Heart left ventricle (tissue), 16 donors: ENCODE measurements around the gene CALB2. TPM values are rescaled to one million over a fixed set of nuclear protein-coding genes. Genes with fewer than 3 reads are reported as not detected.

Source experiments
- ATAC-seq, 4 donors: fragments of 200-7000 bp; cut with Tn5 transposase; one replicate each; pipeline ENCODE4 v1.9.1; 2020 to 2022; ENCODE audit warnings: moderate library complexity in 4 of 4, mild to moderate bottlenecking in 3 of 4, moderate number of reproducible peaks in 1 of 4
- DNase-seq, 5 donors: peaks; one replicate each; pipeline ENCODE4 v3.0.0-alpha.2; 2020
- H3K27ac ChIP-seq, 12 donors: fragments of 200-600 bp; sonication (generic) in 4 of 12; one replicate each; pipeline versions ENCODE4 v1.5.0 to v1.8.0; 2016 to 2022; ENCODE audit warnings: mild to moderate bottlenecking in 2 of 12
- H3K27me3 ChIP-seq, 9 donors: fragments of 200-600 bp; sonication (generic) in 2 of 9; one replicate each; pipeline versions ENCODE4 v1.5.1 to v1.8.0; 2016 to 2022; ENCODE audit warnings: mild to moderate bottlenecking in 3 of 9
- H3K36me3 ChIP-seq, 9 donors: fragments of 200-600 bp; sonication (generic) in 2 of 9; one replicate each; pipeline versions ENCODE4 v1.5.0 to v1.8.0; 2018 to 2022; ENCODE audit warnings: mild to moderate bottlenecking in 2 of 9
- H3K4me1 ChIP-seq, 12 donors: fragments of 200-600 bp; sonication (generic) in 4 of 12; one replicate each; pipeline versions ENCODE4 v1.5.0 to v1.8.0; 2016 to 2022; ENCODE audit warnings: mild to moderate bottlenecking in 3 of 12
- H3K4me3 ChIP-seq, 12 donors: fragments of 200-600 bp; sonication (generic) in 4 of 12; one replicate each; pipeline versions ENCODE4 v1.5.0 to v1.8.0; 2017 to 2022; ENCODE audit warnings: mild to moderate bottlenecking in 9 of 12, moderate library complexity in 4 of 12
- H3K9me3 ChIP-seq, 12 donors: fragments of 200-600 bp; sonication (generic) in 4 of 12; one replicate each; pipeline versions ENCODE4 v1.5.0 to v1.8.0; 2016 to 2022; ENCODE audit warnings: mild to moderate bottlenecking in 1 of 12
- POLR2A ChIP-seq, 2 donors: fragments of 450-650 bp; IDR thresholded peaks; one replicate each; pipeline ENCODE4 v1.6.1; 2017; ENCODE audit warnings: antibody characterized with exemption in 2 of 2, mild to moderate bottlenecking in 2 of 2, moderate library complexity in 2 of 2
- WGBS, 4 donors: extraction: QIAGEN DNeasy Blood & Tissue Kit in 2 of 4; methylation state at CpG; one replicate each; pipeline versions ENCODE4 v1.1.5 to v1.1.7; 2013 to 2018; 5-methylcytosine and 5-hydroxymethylcytosine counted together
- intact Hi-C, 10 donors: fragments of 100-400 bp; cut with DNase I; formaldehyde crosslinking; loops; one replicate each; pipeline versions ENCODE4 v1.11.1 to v1.14.2; 2022
- polyA plus RNA-seq, 2 donors: library from polyadenylated mRNA; stranded (reverse); fragments of 200-250 nt; gene quantifications; one replicate each; pipeline ENCODE4 v1.2.3, GENCODE V29; 2013
- total RNA-seq, 9 donors: library from RNA; depleted of rRNA in 2 of 9; stranded (reverse); fragments of >200 nt in 2 of 9; fragmentation: NEBNext Ultra II Directional in 3 of 9; extraction: Animal tissue kit (Norgen Biotek cat#: 25700) in 3 of 9; gene quantifications; one replicate each; pipeline versions ENCODE4 v1.1.0 to v1.2.4, GENCODE V29; 2016 to 2023
- TF ChIP-seq, protein P1 (sequence below), 12 donors: fragments of 200-600 bp; sonication (generic) in 4 of 12; IDR thresholded peaks; one replicate each; pipeline versions ENCODE4 v1.5.0 to v1.8.0; 2018 to 2022; ENCODE audit warnings: antibody characterized with exemption in 12 of 12, mild to moderate bottlenecking in 5 of 12
- donor health status: ischemic (EF 13 %, LVEDD 7.1; RV severe dilation, severe dysfunction).
- donor health status: healthy with polysubstance abuse.
- donor health status: DM: no; HTN: yes; CAD: no.
- donor health status: DM: no; HTN: no; CAD: no.
- donor health status: ischemic (EF 25% LVEDD 6.9; RV normal size, moderate dysfunction).
- donor health status: ischemic (EF 25% LVEDD 5.7; RV mildly dilated, moderate dysfunction).
- donor health status: healthy.
- donor health status: DM: yes; HTN: yes; CAD: no.
- donor health status: ischemic (EF 35%, LVEDD 5.7; RV mildly dilated, moderate dysfunction).
- donor health status: nonischemic (EF 11% LVEDD 7.7; RV severe dilation, severe dysfunction).
- donor health status: DM: yes; HTN: yes; CAD: no.
- donor health status: PGD.
- donor health status: ischemic (EF 29% LVEDD 5.4; RV normal size, mild dysfunction).
- donor health status: nonischemic (EF 23%, LVEDD 6.1; RV moderate dilation, normal function).

CALB2 gene
- total and polyA plus RNA-seq, 11 donors, result 0.35 to 76.2 (median 0.86) TPM; not detected in 2

GRCh38 chr16:71376465-71377157 lies 18.1 kb downstream of the CALB2 start:
- H3K36me3 ChIP-seq, result no peaks in the 10 kb centered on the region

DNA sequence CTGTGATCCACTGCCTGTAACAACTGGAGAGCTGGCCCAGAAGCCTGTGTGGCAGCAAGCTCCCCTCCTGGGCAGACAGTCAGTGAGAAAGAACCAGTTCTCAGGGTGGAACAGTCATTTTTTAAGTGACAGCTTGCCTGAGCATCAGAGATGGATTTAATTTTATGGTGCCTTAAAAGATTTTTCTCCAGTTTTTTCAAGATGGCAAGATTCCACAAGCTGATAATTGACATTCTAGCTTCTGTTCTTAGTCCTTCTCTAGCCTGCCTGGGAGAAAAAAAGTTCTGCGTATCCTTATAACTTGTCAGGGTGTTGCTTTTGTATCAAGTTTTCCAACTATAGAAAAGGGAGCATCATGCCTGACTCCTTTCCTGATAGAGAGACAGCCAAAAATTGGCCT lies 21.2 kb downstream of the CALB2 start:
- Histone ChIP-seq H3K4me1 (no peaks in the 10 kb centered on the region), H3K36me3 (no peaks in the 10 kb centered on the region), H3K27ac (no peak overlapping the region), H3K4me3 (no peak overlapping the region), H3K27me3 (peaks cover 0 to 19% (median 2%) of the 10 kb centered on the region in 9 donors), H3K9me3 (no peaks in the 10 kb centered on the region)
- ATAC-seq, result no peak
- 86 to 100% (median 89%) methylated on average over 1 of the region's 1 CpG for WGBS, 4 donors
- intact Hi-C loops, result no loop called here
- DNase-seq, result no peak
- TF ChIP-seq POLR2A (IDR thresholded peaks at IDR 0.05), result no peak
- TF ChIP-seq, protein P1, sequence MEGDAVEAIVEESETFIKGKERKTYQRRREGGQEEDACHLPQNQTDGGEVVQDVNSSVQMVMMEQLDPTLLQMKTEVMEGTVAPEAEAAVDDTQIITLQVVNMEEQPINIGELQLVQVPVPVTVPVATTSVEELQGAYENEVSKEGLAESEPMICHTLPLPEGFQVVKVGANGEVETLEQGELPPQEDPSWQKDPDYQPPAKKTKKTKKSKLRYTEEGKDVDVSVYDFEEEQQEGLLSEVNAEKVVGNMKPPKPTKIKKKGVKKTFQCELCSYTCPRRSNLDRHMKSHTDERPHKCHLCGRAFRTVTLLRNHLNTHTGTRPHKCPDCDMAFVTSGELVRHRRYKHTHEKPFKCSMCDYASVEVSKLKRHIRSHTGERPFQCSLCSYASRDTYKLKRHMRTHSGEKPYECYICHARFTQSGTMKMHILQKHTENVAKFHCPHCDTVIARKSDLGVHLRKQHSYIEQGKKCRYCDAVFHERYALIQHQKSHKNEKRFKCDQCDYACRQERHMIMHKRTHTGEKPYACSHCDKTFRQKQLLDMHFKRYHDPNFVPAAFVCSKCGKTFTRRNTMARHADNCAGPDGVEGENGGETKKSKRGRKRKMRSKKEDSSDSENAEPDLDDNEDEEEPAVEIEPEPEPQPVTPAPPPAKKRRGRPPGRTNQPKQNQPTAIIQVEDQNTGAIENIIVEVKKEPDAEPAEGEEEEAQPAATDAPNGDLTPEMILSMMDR (IDR thresholded peaks at IDR 0.05), result no peak

More at GRCh38 chr16:71376465-71377157, 18.1 kb downstream of the CALB2 start:
- TF ChIP-seq, protein P1 (IDR thresholded peaks at IDR 0.05), result no peak
- no peak for TF ChIP-seq POLR2A (IDR thresholded peaks at IDR 0.05)
- Histone ChIP-seq H3K9me3 (no peaks in the 10 kb centered on the region), H3K27me3 (peaks cover 0 to 39% (median 0%) of the 10 kb centered on the region in 9 donors), H3K27ac (no peak overlapping the region), H3K4me1 (no peaks in the 10 kb centered on the region), H3K4me3 (no peak overlapping the region)
- DNase-seq (no peak), ATAC-seq (no peak)
- intact Hi-C loops, result no loop called here
- 76 to 82% (median 80%) methylated on average over 5 of the region's 5 CpGs for WGBS, 4 donors

- TF ChIP-seq, protein P1 (IDR thresholded peaks at IDR 0.05), result no peak
- no peak for TF ChIP-seq POLR2A (IDR thresholded peaks at IDR 0.05)
- peaks cover 0 to 19% (median 10%) of the 10 kb centered on the region in 9 donors for H3K27me3 ChIP-seq
- H3K36me3 ChIP-seq, result no peaks in the 10 kb centered on the region
- no peaks in the 10 kb centered on the region for H3K9me3 ChIP-seq
- intact Hi-C loops, result no loop called here
- H3K27ac ChIP-seq, result no peak overlapping the region
- DNase-seq, result no peak
- 58 to 80% (median 69%) methylated on average over 6 of the region's 6 CpGs for WGBS, 4 donors
- no peak for ATAC-seq
- H3K4me1 ChIP-seq, result no peaks in the 10 kb centered on the region
- H3K4me3 ChIP-seq, result no peak overlapping the region
Observed at GRCh38 chr16:71380831-71381230, 22.3 kb downstream of the CALB2 start.

GRCh38 chr16:71383054-71383773 lies 24.7 kb downstream of the CALB2 start:
- H3K9me3 ChIP-seq, result no peaks in the 10 kb centered on the region
- ATAC-seq, result no peak
- no peaks in the 10 kb centered on the region for H3K4me1 ChIP-seq
- H3K4me3 ChIP-seq, result no peak overlapping the region
- intact Hi-C loops, result no loop called here
- H3K27me3 ChIP-seq, result peaks cover 0 to 41% (median 26%) of the 10 kb centered on the region in 9 donors
- H3K36me3 ChIP-seq, result no peaks in the 10 kb centered on the region
- H3K27ac ChIP-seq, result no peak overlapping the region
- DNase-seq, result no peak
- 62 to 65% (median 62%) methylated on average over 9 to 11 of the region's 11 CpGs for WGBS, 4 donors
- no peak for TF ChIP-seq POLR2A (IDR thresholded peaks at IDR 0.05)
- TF ChIP-seq, protein P1 (IDR thresholded peaks at IDR 0.05), result no peak
